ENCODE results near the gene RANBP1. TPM values are rescaled to one million over a fixed set of nuclear protein-coding genes. Genes with fewer than 3 reads are reported as not detected.

Gene RANBP1
- total and polyA plus RNA-seq, 2 experiments from 2014 or later, result 233 to 253 TPM

- WGBS, 2 experiments (ENCODE audit: low coverage in 1 of 2, low lambda C conversion rate in 2 of 2, missing lambda C conversion rate in 2 of 2), result 89% methylated on average over 19 of the region's 19 CpGs
- no peaks in the 10 kb centered on the region for H3K9me2 ChIP-seq (ENCODE audit: insufficient read depth)
- in situ Hi-C loops (cut with MboI), result no loop called here
These were observed 28.2 kb downstream of the RANBP1 start for GRCh38 chr22:20143883-20144665.

GRCh38 chr22:20145206-20145831, 29.4 kb downstream of the RANBP1 start:
- Histone ChIP-seq H3K9me3 (ENCODE audit: low read depth) (no peaks in the 10 kb centered on the region), H4K20me1 (ENCODE audit: insufficient read depth) (no peaks in the 10 kb centered on the region), H3K27ac (no peak overlapping the region), H3K4me2 (ENCODE audit: unreplicated experiment) (no peak overlapping the region), H3K9me2 (ENCODE audit: insufficient read depth) (no peaks in the 10 kb centered on the region), H3K27me3 (replicated peaks; ENCODE audit: insufficient read depth) (no peaks in the 10 kb centered on the region), H2AFZ (no peak overlapping the region), H3K4me1 (ENCODE audit: insufficient read depth) (peaks cover 14% of the 10 kb centered on the region), H3K9ac (no peak overlapping the region), H3K79me2 (ENCODE audit: insufficient read depth) (no peaks in the 10 kb centered on the region; the same call in 1 of the 2 replicates), H3F3A (ENCODE audit: insufficient read depth) (peaks cover 6% of the 10 kb centered on the region; the same call in 1 of the 2 replicates), H3K36me3 (ENCODE audit: low read depth) (no peaks in the 10 kb centered on the region), H3K4me3 (no peak overlapping the region)
- TF ChIP-seq EZH2phosphoT487 (IDR thresholded peaks at IDR 0.05; ENCODE audit: insufficient read depth, low read depth), result no peak
- no peak for TF ChIP-seq EZH2 (IDR thresholded peaks at IDR 0.05; ENCODE audit: insufficient read depth, poor library complexity, severe bottlenecking)
- in situ Hi-C loops (cut with MboI), result no loop called here
- DNase-seq, result no peak
- 96% methylated on average over 14 to 22 of the region's 22 CpGs for WGBS, 2 experiments (ENCODE audit: low coverage in 1 of 2, low lambda C conversion rate in 2 of 2, missing lambda C conversion rate in 2 of 2)

More at GRCh38 chr22:20143883-20144665, 28.2 kb downstream of the RANBP1 start:
- Histone ChIP-seq H3K9ac (no peak overlapping the region), H3K4me3 (no peak overlapping the region), H3F3A (ENCODE audit: insufficient read depth) (peaks cover 6% of the 10 kb centered on the region; the same call in 1 of the 2 replicates), H3K36me3 (ENCODE audit: low read depth) (no peaks in the 10 kb centered on the region), H4K20me1 (ENCODE audit: insufficient read depth) (no peaks in the 10 kb centered on the region), H3K27me3 (replicated peaks; ENCODE audit: insufficient read depth) (no peaks in the 10 kb centered on the region), H2AFZ (no peak overlapping the region), H3K27ac (no peak overlapping the region), H3K4me2 (ENCODE audit: unreplicated experiment) (no peak overlapping the region), H3K79me2 (ENCODE audit: insufficient read depth) (peaks cover 8% of the 10 kb centered on the region), H3K9me3 (ENCODE audit: low read depth) (no peaks in the 10 kb centered on the region), H3K4me1 (ENCODE audit: insufficient read depth) (peaks cover 14% of the 10 kb centered on the region)
- no peak for DNase-seq
- no peak for TF ChIP-seq EZH2 (IDR thresholded peaks at IDR 0.05; ENCODE audit: insufficient read depth, poor library complexity, severe bottlenecking)
- no peak for TF ChIP-seq EZH2phosphoT487 (IDR thresholded peaks at IDR 0.05; ENCODE audit: insufficient read depth, low read depth)

- DNase-seq, result no peak
- no peaks in the 10 kb centered on the region for H3K36me3 ChIP-seq (ENCODE audit: low read depth)
- no peaks in the 10 kb centered on the region for H4K20me1 ChIP-seq (ENCODE audit: insufficient read depth)
- TF ChIP-seq EZH2phosphoT487 (IDR thresholded peaks at IDR 0.05; ENCODE audit: insufficient read depth, low read depth) (no peak), EZH2 (IDR thresholded peaks at IDR 0.05; ENCODE audit: insufficient read depth, poor library complexity, severe bottlenecking) (no peak)
- no peaks in the 10 kb centered on the region for H3K27me3 ChIP-seq (replicated peaks; ENCODE audit: insufficient read depth)
- no peak overlapping the region for H3K27ac ChIP-seq
- no peaks in the 10 kb centered on the region for H3K9me3 ChIP-seq (ENCODE audit: low read depth)
- no peak overlapping the region for H3K9ac ChIP-seq
- no peak overlapping the region for H2AFZ ChIP-seq
- peaks cover 14% of the 10 kb centered on the region for H3K4me1 ChIP-seq (ENCODE audit: insufficient read depth)
- H3K9me2 ChIP-seq (ENCODE audit: insufficient read depth), result no peaks in the 10 kb centered on the region
- peaks cover 6% of the 10 kb centered on the region; the same call in 1 of the 2 replicates for H3F3A ChIP-seq (ENCODE audit: insufficient read depth)
- no peak overlapping the region for H3K4me3 ChIP-seq
- in situ Hi-C loops (cut with MboI), result no loop called here
- no peaks in the 10 kb centered on the region; the same call in 1 of the 2 replicates for H3K79me2 ChIP-seq (ENCODE audit: insufficient read depth)
- WGBS, 2 experiments (ENCODE audit: low coverage in 1 of 2, low lambda C conversion rate in 2 of 2, missing lambda C conversion rate in 2 of 2), result 94 to 97% methylated on average over 17 to 21 of the region's 21 CpGs
- H3K4me2 ChIP-seq (ENCODE audit: unreplicated experiment), result no peak overlapping the region
These were observed 29.9 kb downstream of the RANBP1 start for GRCh38 chr22:20145832-20146223.

GRCh38 chr22:20146777-20147176, 30.9 kb downstream of the RANBP1 start:
- no peak overlapping the region for H3K4me3 ChIP-seq
- no peak overlapping the region for H3K4me2 ChIP-seq (ENCODE audit: unreplicated experiment)
- H3K79me2 ChIP-seq (ENCODE audit: insufficient read depth), result no peaks in the 10 kb centered on the region
- TF ChIP-seq EZH2 (IDR thresholded peaks at IDR 0.05; ENCODE audit: insufficient read depth, poor library complexity, severe bottlenecking) (no peak), EZH2phosphoT487 (IDR thresholded peaks at IDR 0.05; ENCODE audit: insufficient read depth, low read depth) (no peak)
- in situ Hi-C loops (cut with MboI), result no loop called here
- H3K9me2 ChIP-seq (ENCODE audit: insufficient read depth), result no peaks in the 10 kb centered on the region
- H3K4me1 ChIP-seq (ENCODE audit: insufficient read depth), result peaks cover 6% of the 10 kb centered on the region
- no peaks in the 10 kb centered on the region for H3K36me3 ChIP-seq (ENCODE audit: low read depth)
- no peak for DNase-seq
- H3K9ac ChIP-seq, result no peak overlapping the region
- H3K9me3 ChIP-seq (ENCODE audit: low read depth), result no peaks in the 10 kb centered on the region
- peaks cover 6% of the 10 kb centered on the region; the same call in 1 of the 2 replicates for H3F3A ChIP-seq (ENCODE audit: insufficient read depth)
- H3K27ac ChIP-seq, result no peak overlapping the region
- no peak overlapping the region for H2AFZ ChIP-seq
- WGBS, 2 experiments (ENCODE audit: low coverage in 1 of 2, low lambda C conversion rate in 2 of 2, missing lambda C conversion rate in 2 of 2), result 87 to 95% methylated on average over 10 to 13 of the region's 22 CpGs
- no peaks in the 10 kb centered on the region for H4K20me1 ChIP-seq (ENCODE audit: insufficient read depth)
- no peaks in the 10 kb centered on the region for H3K27me3 ChIP-seq (replicated peaks; ENCODE audit: insufficient read depth)
